ACHN (cell line): Measurements from ENCODE around the gene GRM8.
"Not testable (repeated sequence)": the region's sequence is repeated elsewhere in the genome, so short reads cannot be mapped to it uniquely, and the experiment has no call there.

ENCODE experiments used
- DNase-seq: peaks from one replicate; pipeline ENCODE4 v3.0.0-alpha.2; 2015
- in situ Hi-C: cut with HindIII; loops from 2 replicates; pipeline ENCODE4 v1.10.0; 2017; ENCODE audit warnings: low sequenced_read_pairs, low pct_ligation_motif_present, low pct_unique_long_range_greater_than_20kb

Gene GRM8

GRCh38 chr7:126668762-126669161 is 584.0 kb downstream of the GRM8 start:
- in situ Hi-C loops, DNase-seq: not testable (repeated sequence)

DNA sequence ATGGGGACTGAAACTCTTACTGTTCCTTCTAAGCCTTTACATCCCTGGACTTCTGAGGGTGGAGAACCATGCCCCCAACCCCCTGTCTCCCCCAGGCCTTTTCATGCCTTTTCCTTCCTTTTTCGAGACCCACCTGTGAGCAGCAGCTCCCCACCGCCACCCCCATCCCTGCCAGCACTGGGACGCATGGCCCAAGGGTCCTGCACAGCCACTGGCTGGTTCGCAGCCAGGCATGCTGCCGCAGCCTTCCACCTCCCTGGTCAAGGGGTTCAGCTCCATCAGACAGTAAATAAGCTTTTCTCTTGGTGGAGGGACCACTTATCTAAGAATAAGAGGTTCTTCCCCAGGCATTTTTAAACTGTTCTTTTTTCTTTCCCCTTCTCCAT is 584.4 kb downstream of the GRM8 start:
- in situ Hi-C loops, result no loop called here
- DNase-seq, result no peak

- in situ Hi-C loops, result no loop called here
- DNase-seq, result no peak
Observed at GRCh38 chr7:126667742-126668366, 584.9 kb downstream of the GRM8 start.

DNA sequence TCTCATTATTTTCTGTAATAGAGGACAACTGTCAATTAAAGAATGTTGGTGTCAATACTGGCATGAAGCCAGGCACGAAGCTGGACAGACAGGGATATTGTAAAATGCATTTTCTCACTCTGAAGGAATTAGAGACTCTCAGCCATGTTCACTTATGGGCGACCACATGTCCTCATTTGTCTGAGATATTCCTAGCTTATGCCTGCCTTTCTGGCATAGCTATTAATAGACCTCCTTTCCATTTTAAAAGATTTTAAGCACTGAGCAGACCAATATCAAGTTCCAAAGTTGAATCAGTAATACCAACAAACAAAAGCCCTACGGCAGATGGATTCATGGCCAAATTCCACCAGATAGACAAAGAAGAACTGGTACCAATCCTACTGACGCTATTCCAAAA is 589.9 kb downstream of the GRM8 start:
- no peak for DNase-seq
- in situ Hi-C loops, result no loop called here

- DNase-seq, result no peak
Observed at GRCh38 chr7:126659124-126659523, 593.6 kb downstream of the GRM8 start.

DNA sequence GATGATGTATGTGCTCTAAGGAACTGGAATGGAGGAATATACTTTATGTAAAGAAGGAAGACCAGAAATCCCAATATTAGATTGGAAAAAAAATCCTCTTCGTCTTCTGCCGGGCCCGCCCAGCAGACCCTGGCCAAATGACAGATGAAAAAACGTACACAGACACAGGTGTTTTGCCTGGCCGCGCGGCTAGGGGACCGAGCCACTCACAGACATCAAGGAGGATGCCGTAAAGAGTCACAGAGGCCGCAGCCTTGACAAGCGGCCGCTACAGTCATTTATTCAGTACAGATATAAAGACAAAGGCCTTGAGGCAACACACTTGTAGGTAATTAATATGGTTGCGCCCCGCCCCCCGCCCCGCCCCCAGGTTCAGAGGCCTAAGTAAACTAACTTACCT is 594.1 kb downstream of the GRM8 start:
- DNase-seq, result no peak
- in situ Hi-C loops, result no loop called here

More at GRCh38 chr7:126659124-126659523, 593.6 kb downstream of the GRM8 start:
- in situ Hi-C loops, result no loop called here

- no peak for DNase-seq
Observed at GRCh38 chr7:126657599-126658358, 595.0 kb downstream of the GRM8 start.

DNA sequence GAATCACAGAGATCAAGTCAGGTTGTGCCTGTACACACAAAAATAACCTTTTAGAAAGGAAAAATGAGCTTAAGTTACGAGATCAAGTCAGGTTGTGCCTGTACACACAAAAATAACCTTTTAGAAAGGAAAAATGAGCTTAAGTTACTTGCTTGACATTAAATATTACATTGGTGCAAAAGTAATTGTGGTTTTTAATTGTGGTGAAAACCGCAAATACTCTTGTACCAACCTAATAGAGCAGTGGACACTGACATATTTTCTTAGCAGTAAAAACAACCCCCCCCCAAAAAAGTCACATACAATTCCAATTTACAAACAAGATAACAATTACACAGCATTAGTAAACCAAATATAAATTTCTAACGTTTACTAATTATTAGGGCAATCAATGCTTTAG is 595.6 kb downstream of the GRM8 start:
- in situ Hi-C loops, result no loop called here
- DNase-seq, result no peak

More at GRCh38 chr7:126657599-126658358, 595.0 kb downstream of the GRM8 start:
- in situ Hi-C loops, result no loop called here

DNA sequence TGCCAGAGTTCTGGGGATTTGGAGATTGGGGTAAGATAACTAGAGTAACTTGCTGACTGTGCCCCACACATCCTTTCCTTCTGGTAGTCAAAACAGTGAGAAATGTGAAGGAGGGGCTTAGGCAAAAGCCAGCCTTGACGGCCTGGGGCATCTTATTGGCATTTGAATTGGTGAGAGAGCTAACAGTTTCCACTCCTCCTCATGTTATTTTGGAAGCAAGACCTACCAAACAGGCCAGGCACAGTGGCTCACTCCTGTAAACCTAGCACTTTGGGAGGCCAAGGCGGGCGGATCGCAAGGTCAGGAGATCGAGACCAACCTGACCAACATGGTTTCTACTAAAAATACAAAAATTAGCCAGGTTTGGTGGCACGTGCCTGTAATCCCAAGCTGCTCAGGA is 596.6 kb downstream of the GRM8 start:
- in situ Hi-C loops, result no loop called here
- no peak for DNase-seq

DNA sequence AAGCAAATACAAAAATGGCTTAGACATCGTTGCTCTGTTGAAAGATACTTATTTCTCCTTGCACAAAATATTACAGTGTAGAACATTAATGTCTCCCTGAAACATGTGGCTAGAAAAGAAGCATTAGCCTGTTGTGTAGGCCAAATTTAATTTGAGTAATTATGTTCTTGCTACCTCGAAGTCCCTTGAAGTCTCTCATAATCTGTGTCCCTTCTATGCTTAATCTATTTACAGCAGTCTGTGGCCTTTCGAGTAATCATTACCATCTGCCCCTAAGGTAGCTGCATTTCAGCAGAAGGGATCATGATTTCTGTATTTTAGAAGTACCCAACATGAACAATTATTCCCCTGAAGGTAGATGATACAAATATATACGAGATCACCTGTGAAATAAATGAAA is 615.2 kb downstream of the GRM8 start:
- no peak for DNase-seq
- in situ Hi-C loops, result no loop called here

DNA sequence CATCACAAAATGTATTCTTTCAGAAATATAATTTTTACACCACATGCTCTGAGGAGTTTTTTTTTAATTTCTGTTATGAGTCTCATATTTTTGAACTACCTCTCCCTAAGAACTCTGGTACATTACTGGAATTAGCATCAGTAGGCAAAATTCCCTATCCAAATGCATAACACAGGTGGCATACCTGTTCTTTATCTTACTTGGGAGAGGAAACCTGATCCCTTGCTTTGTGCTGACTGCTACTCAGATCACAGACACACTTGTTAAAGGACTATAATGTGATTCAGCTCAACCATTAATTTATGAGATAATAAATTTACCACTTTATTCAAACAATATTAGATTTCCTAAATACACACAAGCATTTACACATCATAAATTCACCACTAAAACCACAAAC is 617.2 kb downstream of the GRM8 start:
- DNase-seq, result no peak
- in situ Hi-C loops, result no loop called here

GRCh38 chr7:126608339-126608776 is 644.4 kb downstream of the GRM8 start:
- DNase-seq, result peak; percentile 71

DNA sequence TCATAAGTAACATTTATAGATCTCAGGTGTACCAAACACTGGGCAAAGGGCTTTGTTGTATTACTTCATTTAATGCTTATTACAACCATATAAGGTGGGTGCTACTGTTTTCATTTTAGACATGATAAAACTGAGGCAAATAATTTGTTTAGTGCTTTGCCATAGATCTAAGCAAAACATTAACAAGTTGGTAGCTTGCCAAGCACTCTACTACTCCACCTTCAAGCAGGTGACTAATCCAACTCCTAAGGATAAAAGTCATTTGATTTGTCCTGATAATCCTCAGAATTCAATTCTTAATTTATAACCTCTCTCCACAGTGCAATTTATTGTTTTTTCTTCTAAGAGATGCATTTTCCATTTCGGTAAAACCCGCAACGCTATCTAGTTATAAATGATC is 646.4 kb downstream of the GRM8 start:
- in situ Hi-C loops, result no loop called here
- DNase-seq, result no peak

More at GRCh38 chr7:126608339-126608776, 644.4 kb downstream of the GRM8 start:
- in situ Hi-C loops, result no loop called here

DNA sequence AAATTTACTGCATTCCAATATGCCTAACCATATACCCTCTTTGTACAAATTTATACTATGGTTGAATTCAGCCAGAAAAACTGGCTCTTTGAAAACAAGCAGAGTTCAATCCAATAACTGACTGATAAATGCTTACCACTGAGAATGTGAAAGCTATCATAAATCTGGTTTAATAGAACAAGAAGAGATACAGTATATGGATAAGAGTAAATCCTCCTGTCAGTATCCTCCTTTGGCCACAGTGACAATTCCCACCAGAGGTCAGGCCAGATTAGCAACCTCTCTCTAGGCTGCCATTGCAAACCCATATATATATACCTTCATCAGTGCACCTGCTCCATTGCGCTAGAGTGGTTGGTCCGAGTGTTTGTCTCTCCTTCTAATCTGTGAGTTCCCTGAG is 647.2 kb downstream of the GRM8 start:
- no peak for DNase-seq
- in situ Hi-C loops, result no loop called here

- in situ Hi-C loops, result no loop called here
- no peak for DNase-seq
Observed at GRCh38 chr7:126605056-126605455, 647.7 kb downstream of the GRM8 start.

DNA sequence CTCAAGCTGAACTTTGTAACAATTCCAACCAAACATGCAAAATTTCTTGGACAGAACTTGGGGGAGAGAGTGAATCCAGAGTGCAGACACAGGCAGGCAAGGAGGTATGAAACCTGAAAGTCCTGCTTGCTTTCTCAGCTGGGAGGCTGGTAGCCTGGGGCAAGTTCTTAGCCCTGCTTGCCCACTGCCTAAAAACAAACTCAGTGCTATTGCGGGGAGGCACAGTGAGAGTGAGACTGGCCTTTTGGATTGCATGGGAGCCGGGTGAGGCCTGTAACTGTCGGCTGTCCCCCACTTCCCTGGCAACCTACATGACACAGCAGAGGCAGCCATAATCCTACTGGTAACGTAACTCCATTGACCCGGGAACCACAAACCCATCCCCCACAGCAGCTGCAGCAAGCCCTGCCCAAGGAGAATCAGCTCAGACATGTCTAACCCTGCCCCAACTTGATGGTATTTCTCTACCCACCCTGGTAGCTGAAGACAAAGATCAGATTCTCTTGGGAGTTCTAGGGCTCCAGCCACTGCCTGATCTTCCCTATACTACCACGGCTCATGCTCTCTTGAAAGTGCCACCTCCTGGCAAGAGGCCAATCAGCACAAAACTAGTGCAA is 663.6 kb downstream of the GRM8 start:
- in situ Hi-C loops, result no loop called here
- no peak for DNase-seq

GRCh38 chr7:126578338-126578737 is 674.4 kb downstream of the GRM8 start:
- DNase-seq, result no peak
- in situ Hi-C loops, result no loop called here

DNA sequence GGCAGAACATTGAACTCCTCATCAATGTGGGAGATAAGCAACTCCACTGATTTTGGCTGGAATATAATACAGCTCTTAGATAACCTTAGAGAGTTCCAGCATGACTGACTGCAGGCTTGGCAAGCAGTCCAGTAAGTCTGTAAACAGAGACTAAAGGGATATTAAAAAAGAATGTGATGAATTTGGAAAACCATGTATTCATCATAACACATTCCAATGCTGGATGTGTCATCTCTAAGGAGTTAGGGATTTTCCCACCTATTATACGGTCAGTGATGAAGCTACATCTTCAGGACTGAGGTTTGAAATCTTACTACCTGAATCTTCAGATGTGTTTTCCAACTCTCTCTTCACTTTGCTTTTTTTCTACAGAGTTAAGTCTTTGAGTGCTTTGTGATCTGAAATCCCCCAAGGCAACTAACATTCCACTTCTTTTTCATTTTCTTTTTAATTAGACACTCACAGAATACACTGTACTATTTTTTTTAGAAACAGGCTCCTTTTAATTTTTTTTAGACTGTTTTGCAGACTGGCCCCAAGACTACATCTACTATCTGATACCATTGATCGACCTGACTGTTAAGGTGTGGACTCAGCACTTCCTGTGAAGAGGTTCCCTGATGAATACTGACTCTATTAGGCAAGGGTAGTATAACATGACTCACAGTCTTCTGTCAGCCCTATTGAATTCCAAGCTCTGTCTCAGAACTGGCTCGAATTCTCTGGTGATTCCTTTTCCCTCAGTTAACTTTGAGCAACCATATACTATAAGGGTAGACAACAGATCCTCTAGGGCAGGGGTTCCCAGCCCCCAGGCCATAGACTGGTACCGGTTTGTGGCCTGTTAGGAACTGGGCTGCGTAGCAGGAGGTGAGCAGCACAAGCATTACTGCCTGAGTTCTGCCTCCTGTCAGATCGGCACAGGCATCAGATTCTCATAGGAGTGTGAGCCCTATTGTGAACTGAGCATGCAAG is 678.2 kb downstream of the GRM8 start:
- in situ Hi-C loops, result no loop called here
- peak; percentile 86 for DNase-seq

GRCh38 chr7:126570845-126571244 is 681.9 kb downstream of the GRM8 start:
- DNase-seq, result no peak

More at GRCh38 chr7:126570845-126571244, 681.9 kb downstream of the GRM8 start:
- in situ Hi-C loops, result no loop called here
